ENCODE data around the gene PDZD2. TPM values are rescaled to one million over a fixed set of nuclear protein-coding genes. Genes with fewer than 3 reads are reported as not detected.
"Not testable (repeated sequence)": the region's sequence is repeated elsewhere in the genome, so short reads cannot be mapped to it uniquely, and the experiment has no call there.

Gene PDZD2
- polyA plus RNA-seq, 1 donor from 2014 or later = 3.1 TPM

- no peak for TF ChIP-seq POLR2AphosphoS5 (IDR thresholded peaks at IDR 0.05)
- TF ChIP-seq MXI1 (conservative IDR thresholded peaks at IDR 0.05; ENCODE audit: poor library complexity, severe bottlenecking) = no peak
- TF ChIP-seq RAD21 (conservative IDR thresholded peaks at IDR 0.05) = no peak
- TF ChIP-seq CTCF (IDR thresholded peaks at IDR 0.05; ENCODE audit: poor library complexity, severe bottlenecking) = no peak
- TF ChIP-seq SMC3 (conservative IDR thresholded peaks at IDR 0.05; ENCODE audit: poor library complexity) = no peak
- TF ChIP-seq EZH2 (IDR thresholded peaks at IDR 0.05; ENCODE audit: borderline replicate concordance, insufficient read depth, low read length, poor library complexity, severe bottlenecking) = no peak
- TF ChIP-seq TAF1 (IDR thresholded peaks at IDR 0.05; ENCODE audit: low read depth) = no peak
- no peak for TF ChIP-seq REST (IDR thresholded peaks at IDR 0.05; ENCODE audit: borderline replicate concordance)
- TF ChIP-seq EP300 (conservative IDR thresholded peaks at IDR 0.05; ENCODE audit: poor library complexity, severe bottlenecking) = no peak
- Histone ChIP-seq H3K79me2 (replicated peaks; ENCODE audit: insufficient read depth, low read length) (no peaks in the 10 kb centered on the region), H3F3A (ENCODE audit: insufficient read depth, low read length, poor library complexity, severe bottlenecking) (no peaks in the 10 kb centered on the region), H3K4me3 (ENCODE audit: low read length) (no peak overlapping the region), H3K9ac (ENCODE audit: low read length) (no peak overlapping the region), H3K27me3 (ENCODE audit: insufficient read depth, low read depth, low read length) (no peaks in the 10 kb centered on the region), H3K27ac (ENCODE audit: low read length) (no peak overlapping the region), H3K36me3 (ENCODE audit: insufficient read depth, low read length) (no peaks in the 10 kb centered on the region), H3K9me2 (ENCODE audit: insufficient read depth, low read length) (no peaks in the 10 kb centered on the region), H3K4me2 (ENCODE audit: low read length) (no peak overlapping the region), H2AFZ (ENCODE audit: low read depth, low read length) (no peak overlapping the region), H3K9me3 (ENCODE audit: low read length) (peaks cover 3% of the 10 kb centered on the region), H4K20me1 (ENCODE audit: insufficient read depth) (no peaks in the 10 kb centered on the region)
Observed at GRCh38 chr5:32038523-32038922, 399.6 kb downstream of the PDZD2 start.

GRCh38 chr5:32039133-32039532 lies 400.2 kb downstream of the PDZD2 start:
- H3K27me3 ChIP-seq (ENCODE audit: insufficient read depth, low read depth, low read length); H4K20me1 ChIP-seq (ENCODE audit: insufficient read depth); H3F3A ChIP-seq (ENCODE audit: insufficient read depth, low read length, poor library complexity, severe bottlenecking); H3K36me3 ChIP-seq (ENCODE audit: insufficient read depth, low read length); H3K4me2 ChIP-seq (ENCODE audit: low read length); H2AFZ ChIP-seq (ENCODE audit: low read depth, low read length); H3K27ac ChIP-seq (ENCODE audit: low read length); H3K9me3 ChIP-seq (ENCODE audit: low read length); H3K4me3 ChIP-seq (ENCODE audit: low read length); H3K9ac ChIP-seq (ENCODE audit: low read length); H3K79me2 ChIP-seq (replicated peaks; ENCODE audit: insufficient read depth, low read length); H3K9me2 ChIP-seq (ENCODE audit: insufficient read depth, low read length): not testable (repeated sequence)

GRCh38 chr5:32039601-32040000 lies 400.7 kb downstream of the PDZD2 start:
- not testable (repeated sequence) for H3K36me3 ChIP-seq (ENCODE audit: insufficient read depth, low read length); H3K4me3 ChIP-seq (ENCODE audit: low read length); H3K9ac ChIP-seq (ENCODE audit: low read length); H3K4me2 ChIP-seq (ENCODE audit: low read length); H3K27me3 ChIP-seq (ENCODE audit: insufficient read depth, low read depth, low read length); H2AFZ ChIP-seq (ENCODE audit: low read depth, low read length); H3K79me2 ChIP-seq (replicated peaks; ENCODE audit: insufficient read depth, low read length); H4K20me1 ChIP-seq (ENCODE audit: insufficient read depth); H3K27ac ChIP-seq (ENCODE audit: low read length); H3F3A ChIP-seq (ENCODE audit: insufficient read depth, low read length, poor library complexity, severe bottlenecking); H3K9me2 ChIP-seq (ENCODE audit: insufficient read depth, low read length); H3K9me3 ChIP-seq (ENCODE audit: low read length)

- H3K36me3 ChIP-seq (ENCODE audit: insufficient read depth, low read length); H3K9me3 ChIP-seq (ENCODE audit: low read length); H4K20me1 ChIP-seq (ENCODE audit: insufficient read depth); H3F3A ChIP-seq (ENCODE audit: insufficient read depth, low read length, poor library complexity, severe bottlenecking); H3K4me3 ChIP-seq (ENCODE audit: low read length); H3K27ac ChIP-seq (ENCODE audit: low read length); H3K79me2 ChIP-seq (replicated peaks; ENCODE audit: insufficient read depth, low read length); H3K9me2 ChIP-seq (ENCODE audit: insufficient read depth, low read length); H2AFZ ChIP-seq (ENCODE audit: low read depth, low read length); H3K9ac ChIP-seq (ENCODE audit: low read length); H3K27me3 ChIP-seq (ENCODE audit: insufficient read depth, low read depth, low read length); H3K4me2 ChIP-seq (ENCODE audit: low read length): not testable (repeated sequence)
Observed at GRCh38 chr5:32040181-32040695, 401.3 kb downstream of the PDZD2 start.
